IPS-18a (cell line): Measurements from ENCODE around the gene HBS1L.

Experiments used
- H3K27ac ChIP-seq: one replicate; pipeline ENCODE4 v1.5.1; 2013; ENCODE audit warnings: low read length
- H3K27me3 ChIP-seq: one replicate; pipeline ENCODE4 v1.6.1; 2013; ENCODE audit warnings: mild to moderate bottlenecking, low read length; ENCODE audit not compliant: control insufficient read depth, insufficient read depth
- H3K36me3 ChIP-seq: one replicate; pipeline ENCODE4 v1.6.1; 2013; ENCODE audit warnings: low read depth, low read length; ENCODE audit not compliant: control insufficient read depth
- H3K4me1 ChIP-seq: one replicate; pipeline ENCODE4 v1.6.1; 2013; ENCODE audit warnings: low read depth, low read length; ENCODE audit not compliant: control insufficient read depth
- H3K4me3 ChIP-seq: one replicate; pipeline ENCODE4 v1.5.1; 2013; ENCODE audit warnings: low read length
- H3K9ac ChIP-seq: one replicate; pipeline ENCODE4 v1.6.1; 2013; ENCODE audit warnings: mild to moderate bottlenecking, low read length, moderate library complexity
- H3K9me3 ChIP-seq: one replicate; pipeline ENCODE4 v1.6.1; 2013; ENCODE audit warnings: low read depth, low read length; ENCODE audit not compliant: control insufficient read depth

HBS1L gene

DNA sequence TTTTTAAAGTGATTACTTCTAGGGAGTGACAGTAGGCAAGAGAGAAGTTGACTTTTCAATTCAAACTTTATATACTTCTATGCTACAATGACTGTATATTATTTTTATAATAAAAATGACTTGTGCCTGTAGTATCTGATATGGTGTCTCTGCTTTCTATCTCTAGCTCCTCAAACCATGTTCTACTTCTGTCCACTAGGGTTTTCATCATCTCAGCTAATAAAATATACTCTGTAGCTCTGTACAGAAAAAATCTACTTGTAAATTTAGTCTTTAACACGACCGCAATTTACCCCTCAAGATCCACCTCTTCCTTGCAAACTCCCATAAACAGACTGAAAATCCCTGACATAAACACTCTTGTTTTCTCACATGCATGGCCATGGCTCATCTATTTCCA lies 42.3 kb downstream of the HBS1L start:
- Histone ChIP-seq H3K27me3 (no peaks in the 10 kb centered on the region), H3K4me3 (no peak overlapping the region), H3K9ac (no peak overlapping the region), H3K36me3 (peaks cover 2% of the 10 kb centered on the region), H3K4me1 (no peaks in the 10 kb centered on the region), H3K27ac (no peak overlapping the region), H3K9me3 (no peaks in the 10 kb centered on the region)

DNA sequence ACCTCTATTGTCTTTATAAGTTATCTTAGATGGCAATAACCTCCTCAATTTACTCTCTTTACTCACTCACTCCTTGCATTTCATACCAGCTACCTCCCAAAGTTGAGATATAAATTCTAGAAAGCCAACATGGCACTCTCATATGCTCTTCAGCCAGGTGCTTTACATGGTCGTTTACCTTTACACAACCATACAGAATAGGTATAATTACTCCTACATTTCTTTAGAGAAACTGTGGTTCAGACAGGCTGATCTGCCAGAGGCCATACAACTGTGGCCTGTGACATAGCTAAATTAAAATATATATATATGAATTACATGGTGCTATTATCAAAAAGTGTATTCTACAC lies 45.7 kb downstream of the HBS1L start:
- no peaks in the 10 kb centered on the region for H3K4me1 ChIP-seq
- no peak overlapping the region for H3K27ac ChIP-seq
- no peak overlapping the region for H3K4me3 ChIP-seq
- H3K27me3 ChIP-seq, result no peaks in the 10 kb centered on the region
- no peaks in the 10 kb centered on the region for H3K9me3 ChIP-seq
- H3K36me3 ChIP-seq, result peaks cover 2% of the 10 kb centered on the region
- no peak overlapping the region for H3K9ac ChIP-seq

DNA sequence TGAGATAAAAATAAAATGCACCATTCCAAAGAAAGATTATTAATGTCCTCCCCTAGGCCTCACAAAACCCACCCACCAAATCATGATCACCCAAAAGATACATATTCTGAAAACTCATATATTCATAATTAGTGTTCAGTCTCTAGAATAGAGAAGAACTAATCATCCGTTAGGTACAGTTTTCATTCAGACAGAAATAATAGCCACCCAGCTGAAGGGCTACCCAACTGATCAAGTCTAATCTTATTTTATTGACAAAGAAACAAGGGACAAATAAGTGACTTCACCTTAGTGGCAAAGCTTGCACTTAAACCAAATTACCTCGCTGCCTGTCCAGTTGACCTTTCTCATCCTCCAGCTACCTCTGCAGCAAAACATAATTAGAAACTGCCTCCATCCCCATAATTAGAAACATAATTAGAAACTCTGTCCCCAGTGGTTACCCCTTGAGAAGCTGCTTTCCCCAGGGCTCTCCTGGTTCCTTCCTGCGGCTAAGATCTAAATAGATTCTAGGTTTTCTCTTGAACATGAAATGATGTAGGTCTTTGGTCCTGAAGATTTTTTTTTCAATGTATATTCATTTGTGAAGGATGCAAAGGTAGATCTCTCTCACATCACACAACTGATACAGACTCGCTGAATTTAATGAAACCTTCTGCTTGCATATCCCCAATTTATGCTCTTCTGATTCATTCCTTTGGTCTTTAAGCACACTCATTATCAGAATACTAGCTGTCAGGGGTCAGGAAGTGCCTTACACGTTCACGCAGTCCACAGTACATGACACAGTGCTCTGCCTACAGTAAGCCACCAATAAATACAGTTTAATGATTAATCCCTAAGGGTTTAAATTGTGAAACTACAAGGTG lies 46.3 kb downstream of the HBS1L start:
- no peak overlapping the region for H3K9ac ChIP-seq
- no peaks in the 10 kb centered on the region for H3K27me3 ChIP-seq
- peaks cover 2% of the 10 kb centered on the region for H3K36me3 ChIP-seq
- H3K4me1 ChIP-seq, result no peaks in the 10 kb centered on the region
- no peaks in the 10 kb centered on the region for H3K9me3 ChIP-seq
- H3K27ac ChIP-seq, result no peak overlapping the region
- no peak overlapping the region for H3K4me3 ChIP-seq

DNA sequence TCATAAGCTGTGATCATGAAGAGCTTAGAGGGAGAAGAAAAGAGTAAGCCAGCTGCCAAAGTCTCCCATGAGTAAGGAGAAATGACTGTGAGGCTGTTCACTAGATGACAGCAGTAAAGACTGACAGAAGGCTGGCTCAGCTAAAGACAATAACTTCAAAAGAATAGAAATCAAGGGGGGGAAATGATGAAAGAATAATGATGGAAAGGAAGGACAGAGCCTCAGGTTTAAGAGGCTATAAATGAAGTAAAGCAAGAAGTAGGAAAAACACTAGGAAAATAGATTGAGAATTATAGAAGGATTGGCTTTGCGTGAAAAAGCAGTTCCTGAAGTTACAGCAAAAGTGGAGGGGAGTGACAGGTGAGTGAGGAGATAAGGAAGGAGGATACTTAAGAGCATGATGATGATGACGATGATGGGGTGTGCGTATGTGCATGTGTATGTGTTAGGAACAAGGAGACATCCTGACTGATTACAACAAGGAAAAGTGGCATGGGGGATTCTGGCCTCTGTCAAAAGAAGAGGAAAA lies 48.2 kb downstream of the HBS1L start:
- Histone ChIP-seq H3K27me3 (no peaks in the 10 kb centered on the region), H3K36me3 (peaks cover 2% of the 10 kb centered on the region), H3K9me3 (no peaks in the 10 kb centered on the region), H3K27ac (no peak overlapping the region), H3K9ac (no peak overlapping the region), H3K4me3 (no peak overlapping the region), H3K4me1 (no peaks in the 10 kb centered on the region)

DNA sequence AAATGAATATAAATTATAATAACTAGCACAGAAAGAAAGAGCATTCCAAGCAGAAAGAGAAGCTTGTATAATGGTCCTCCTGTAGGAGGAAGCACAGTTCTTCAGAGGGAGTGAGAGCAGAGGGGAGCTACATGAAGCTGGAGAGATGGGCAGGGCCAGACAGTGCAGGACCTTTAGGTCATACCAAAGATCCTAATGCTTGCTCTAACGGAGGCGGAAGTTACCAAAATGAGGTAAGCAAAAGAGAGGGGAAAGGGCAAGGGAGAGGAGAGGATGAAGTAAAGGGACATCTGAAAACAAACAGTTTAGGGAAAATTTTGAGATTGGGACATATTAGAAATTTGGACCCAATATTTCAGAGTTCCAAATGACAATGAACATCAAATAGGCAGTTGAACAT lies 50.2 kb downstream of the HBS1L start:
- H3K9me3 ChIP-seq, result no peaks in the 10 kb centered on the region
- no peaks in the 10 kb centered on the region for H3K27me3 ChIP-seq
- no peak overlapping the region for H3K4me3 ChIP-seq
- H3K9ac ChIP-seq, result no peak overlapping the region
- no peak overlapping the region for H3K27ac ChIP-seq
- H3K36me3 ChIP-seq, result peaks cover 2% of the 10 kb centered on the region
- H3K4me1 ChIP-seq, result no peaks in the 10 kb centered on the region

DNA sequence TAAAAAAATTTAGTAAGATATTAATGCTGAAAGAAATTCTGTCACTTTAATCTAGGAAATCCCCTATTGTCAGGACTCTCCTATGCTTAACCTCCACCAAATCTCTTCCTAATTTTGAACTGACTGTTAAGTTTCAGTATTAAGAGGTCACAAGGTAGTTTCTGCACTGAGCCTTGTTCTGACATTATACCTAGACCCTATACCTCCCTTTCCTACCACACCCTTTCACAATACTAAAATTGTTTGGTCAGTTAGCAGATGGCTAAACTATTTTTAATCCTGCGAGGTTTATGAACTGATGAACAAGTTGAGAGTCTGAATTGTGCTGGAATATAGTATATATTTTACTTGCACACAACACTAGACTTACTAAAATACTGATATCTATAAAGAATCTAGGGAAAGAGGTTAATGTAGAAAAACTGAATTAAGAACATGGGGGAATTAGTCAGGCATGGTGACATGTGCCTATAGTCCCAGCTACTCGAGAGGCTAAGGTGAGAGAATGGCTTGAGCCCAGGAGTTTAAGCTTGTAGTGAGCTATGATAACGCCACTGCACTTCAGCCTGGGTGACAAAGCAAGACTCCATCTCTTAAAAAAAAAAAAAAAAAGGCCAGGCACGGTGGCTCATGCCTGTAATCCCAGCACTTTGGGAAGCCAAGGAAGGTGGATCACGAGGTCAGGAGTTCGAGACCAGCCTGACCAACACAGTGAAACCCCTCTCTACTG lies 51.5 kb downstream of the HBS1L start:
- peaks cover 3% of the 10 kb centered on the region for H3K4me1 ChIP-seq
- H3K27me3 ChIP-seq, result no peaks in the 10 kb centered on the region
- no peak overlapping the region for H3K4me3 ChIP-seq
- H3K36me3 ChIP-seq, result no peaks in the 10 kb centered on the region
- H3K9me3 ChIP-seq, result no peaks in the 10 kb centered on the region
- H3K9ac ChIP-seq, result no peak overlapping the region
- no peak overlapping the region for H3K27ac ChIP-seq

DNA sequence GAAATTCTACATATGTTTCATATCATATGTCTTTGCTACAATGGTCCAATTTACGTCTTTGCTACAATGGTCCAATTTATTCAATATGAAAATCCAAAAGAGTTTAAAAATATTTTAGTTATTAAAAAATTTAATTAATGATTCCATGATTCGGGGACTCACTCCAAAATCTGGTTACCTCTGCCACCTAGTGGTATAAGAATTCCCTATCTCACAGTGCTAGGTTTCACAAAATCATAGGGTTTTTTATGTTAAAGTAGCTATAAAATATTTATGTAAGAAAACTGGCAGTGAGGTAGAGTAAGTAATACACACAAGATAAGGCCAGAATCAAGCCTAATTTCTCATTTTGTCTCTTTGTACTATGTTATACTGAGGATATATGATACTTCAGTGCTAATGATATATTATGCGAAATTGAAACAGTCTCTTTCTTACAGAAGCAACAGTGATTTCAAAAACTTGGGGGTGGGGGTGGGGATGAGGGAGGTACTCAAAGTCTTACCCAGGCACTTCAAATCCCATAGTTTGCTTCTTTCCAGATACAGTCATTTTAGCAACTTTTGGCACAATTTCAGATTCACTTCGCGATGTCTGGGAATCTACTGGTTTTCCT lies 52.3 kb downstream of the HBS1L start:
- Histone ChIP-seq H3K27ac (no peak overlapping the region), H3K9ac (no peak overlapping the region), H3K36me3 (peaks cover 1% of the 10 kb centered on the region), H3K4me1 (peaks cover 3% of the 10 kb centered on the region), H3K4me3 (no peak overlapping the region), H3K9me3 (no peaks in the 10 kb centered on the region), H3K27me3 (no peaks in the 10 kb centered on the region)

DNA sequence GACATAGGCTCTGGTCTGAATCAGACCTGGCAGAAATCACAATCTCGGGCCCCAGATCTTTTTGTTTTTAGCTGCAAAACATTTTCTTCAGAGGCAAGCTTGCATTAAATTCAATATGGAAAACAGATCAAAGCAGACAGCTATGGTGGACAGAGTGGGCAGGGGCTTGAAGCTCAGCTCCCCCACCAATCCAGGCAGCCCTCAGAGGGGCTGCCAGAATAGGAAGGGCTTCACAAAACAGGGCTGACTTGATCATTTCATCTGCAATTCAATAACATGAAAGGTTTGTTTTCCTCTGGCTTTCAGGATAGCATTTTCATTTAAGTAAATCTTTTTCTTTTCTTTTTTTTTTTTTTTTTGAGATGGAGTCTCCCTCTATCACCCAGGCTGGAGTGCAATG lies 55.5 kb downstream of the HBS1L start:
- H3K4me1 ChIP-seq, result peaks cover 6% of the 10 kb centered on the region
- no peaks in the 10 kb centered on the region for H3K27me3 ChIP-seq
- no peaks in the 10 kb centered on the region for H3K9me3 ChIP-seq
- no peak overlapping the region for H3K9ac ChIP-seq
- H3K27ac ChIP-seq, result no peak overlapping the region
- peaks cover 9% of the 10 kb centered on the region for H3K36me3 ChIP-seq
- H3K4me3 ChIP-seq, result no peak overlapping the region

DNA sequence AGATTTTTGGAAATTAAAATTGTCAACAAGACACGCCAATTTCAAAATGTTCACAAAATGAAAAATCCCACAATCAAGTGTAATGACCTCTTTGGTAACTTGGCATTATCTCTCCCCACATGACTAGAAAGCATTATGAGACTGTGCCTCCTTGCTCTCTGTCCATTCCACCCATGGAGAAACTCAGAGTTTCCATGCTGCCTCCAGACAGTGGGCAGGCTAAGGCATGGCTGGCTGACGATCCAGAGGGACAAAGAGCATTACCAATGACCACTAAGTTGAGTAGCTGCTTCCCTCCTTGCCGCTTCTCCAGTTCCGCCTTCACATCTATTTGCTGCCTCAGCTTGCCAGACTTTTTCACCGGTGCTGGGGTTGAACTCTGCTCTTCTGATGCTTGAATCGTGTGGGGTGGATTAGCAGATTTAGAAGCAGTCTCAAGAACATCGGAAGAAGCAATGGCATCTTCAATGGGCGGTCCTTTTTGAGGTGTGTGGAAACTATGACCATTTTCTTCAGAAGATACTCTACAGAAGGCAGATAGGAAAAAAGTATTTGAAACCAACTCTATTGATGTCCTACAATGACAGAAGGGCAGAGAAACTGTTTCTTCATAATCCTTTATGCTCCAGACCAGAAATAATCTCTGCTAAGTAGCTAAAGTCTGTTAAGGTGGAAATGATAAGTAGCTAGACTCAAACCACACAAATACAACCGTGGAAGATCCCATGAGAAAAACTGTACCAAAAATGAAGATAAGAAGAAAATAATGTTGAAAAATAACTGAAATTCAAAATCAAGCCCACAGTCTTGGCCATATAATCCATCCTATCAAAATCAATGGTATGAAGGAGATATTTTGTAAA lies 57.3 kb downstream of the HBS1L start:
- no peaks in the 10 kb centered on the region for H3K9me3 ChIP-seq
- H3K9ac ChIP-seq, result no peak overlapping the region
- H3K27ac ChIP-seq, result no peak overlapping the region
- no peaks in the 10 kb centered on the region for H3K27me3 ChIP-seq
- peaks cover 6% of the 10 kb centered on the region for H3K4me1 ChIP-seq
- H3K36me3 ChIP-seq, result peaks cover 13% of the 10 kb centered on the region
- H3K4me3 ChIP-seq, result no peak overlapping the region

DNA sequence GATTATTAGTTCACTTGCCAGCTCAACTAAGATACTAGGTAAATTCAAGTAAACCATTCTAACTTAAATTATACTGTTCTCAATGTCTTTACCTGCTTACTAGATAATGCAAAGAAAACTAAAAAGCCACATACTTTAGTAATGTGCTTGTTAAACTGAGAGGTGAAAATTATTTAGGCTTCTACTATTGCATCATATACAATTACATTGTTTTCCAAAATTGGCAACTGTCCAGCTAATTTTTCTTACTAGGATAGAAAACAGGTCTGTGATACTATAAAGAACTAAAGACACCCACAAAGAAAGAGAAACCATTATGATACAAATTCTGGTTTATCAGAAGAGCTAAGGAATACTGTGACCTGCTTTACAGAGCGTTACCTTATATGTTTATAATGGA lies 59.1 kb downstream of the HBS1L start:
- Histone ChIP-seq H3K9ac (no peak overlapping the region), H3K27me3 (no peaks in the 10 kb centered on the region), H3K9me3 (no peaks in the 10 kb centered on the region), H3K27ac (no peak overlapping the region), H3K36me3 (peaks cover 21% of the 10 kb centered on the region), H3K4me3 (no peak overlapping the region), H3K4me1 (peaks cover 6% of the 10 kb centered on the region)

DNA sequence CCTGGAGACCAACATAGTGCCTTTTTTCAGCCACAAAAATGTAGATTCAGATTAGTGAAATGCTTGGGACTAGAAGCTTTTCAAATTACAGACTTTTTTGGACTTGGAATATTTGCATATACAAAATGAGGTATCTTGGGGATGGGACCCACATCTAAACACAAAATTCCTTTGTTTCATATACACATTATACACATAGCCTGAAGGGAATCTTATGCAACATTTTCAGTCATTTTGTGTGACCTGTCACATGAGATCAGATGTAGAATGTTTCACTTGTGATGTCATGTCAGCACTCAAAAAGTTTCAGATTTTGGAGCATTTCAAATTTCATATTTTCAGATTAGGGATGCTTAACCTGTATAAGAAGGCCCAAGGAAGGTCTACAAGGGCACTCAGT lies 60.2 kb downstream of the HBS1L start:
- H3K4me3 ChIP-seq, result no peak overlapping the region
- H3K4me1 ChIP-seq, result peaks cover 6% of the 10 kb centered on the region
- H3K27ac ChIP-seq, result no peak overlapping the region
- H3K9me3 ChIP-seq, result no peaks in the 10 kb centered on the region
- H3K9ac ChIP-seq, result no peak overlapping the region
- H3K27me3 ChIP-seq, result no peaks in the 10 kb centered on the region
- peaks cover 21% of the 10 kb centered on the region for H3K36me3 ChIP-seq
